Measurements from ENCODE around the gene BRI3BP. TPM values are rescaled to one million over a fixed set of nuclear protein-coding genes. Genes with fewer than 3 reads are reported as not detected.
A peak's percentile ranks its signal among the peaks of the same experiment; 100 is the strongest.

The BRI3BP gene, protein sequence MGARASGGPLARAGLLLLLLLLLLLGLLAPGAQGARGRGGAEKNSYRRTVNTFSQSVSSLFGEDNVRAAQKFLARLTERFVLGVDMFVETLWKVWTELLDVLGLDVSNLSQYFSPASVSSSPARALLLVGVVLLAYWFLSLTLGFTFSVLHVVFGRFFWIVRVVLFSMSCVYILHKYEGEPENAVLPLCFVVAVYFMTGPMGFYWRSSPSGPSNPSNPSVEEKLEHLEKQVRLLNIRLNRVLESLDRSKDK
- total RNA-seq = 21.4 TPM

DNA sequence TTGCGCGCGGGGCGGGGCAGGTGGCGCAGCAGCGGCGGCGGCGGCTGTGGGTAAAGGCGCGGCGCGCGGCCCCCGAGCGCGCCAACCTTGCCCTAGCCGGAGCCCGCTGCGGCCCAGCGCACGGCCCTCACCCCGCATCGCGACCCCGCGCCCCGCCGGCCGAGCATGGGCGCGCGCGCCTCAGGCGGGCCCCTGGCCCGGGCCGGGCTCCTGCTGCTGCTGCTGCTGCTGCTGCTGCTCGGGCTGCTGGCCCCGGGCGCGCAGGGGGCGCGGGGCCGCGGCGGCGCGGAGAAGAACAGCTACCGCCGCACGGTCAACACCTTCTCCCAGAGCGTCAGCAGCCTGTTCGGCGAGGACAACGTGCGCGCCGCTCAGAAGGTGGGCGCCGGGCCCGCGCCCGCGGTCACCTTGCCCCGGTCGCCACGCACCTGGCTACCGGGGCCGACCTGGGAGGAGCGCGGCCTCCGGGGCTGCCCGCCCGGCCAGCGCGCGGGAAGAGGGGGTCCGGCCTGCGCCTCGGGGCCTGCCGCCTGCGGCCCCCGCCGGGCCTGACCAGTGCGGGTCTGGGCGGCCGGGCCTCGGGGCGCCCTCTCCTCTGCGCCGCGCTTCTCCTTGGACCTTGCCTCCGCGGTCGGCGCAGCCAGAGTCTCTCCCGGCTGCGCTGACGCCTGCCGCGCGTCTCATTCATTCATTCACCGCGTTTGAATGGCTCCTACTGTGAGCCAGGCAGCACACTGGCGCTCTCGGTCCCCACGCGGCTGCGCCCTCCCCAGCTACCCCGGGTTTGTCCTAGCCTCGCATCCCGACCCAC lies at the start of gene BRI3BP:
Gene BRI3BP, plus strand, starts transcription at position 20 of the 811 bp plus-strand sequence. Its CDS starts 146 bp downstream, at position 166.
- DNase-seq = peak; percentile 32

DNA sequence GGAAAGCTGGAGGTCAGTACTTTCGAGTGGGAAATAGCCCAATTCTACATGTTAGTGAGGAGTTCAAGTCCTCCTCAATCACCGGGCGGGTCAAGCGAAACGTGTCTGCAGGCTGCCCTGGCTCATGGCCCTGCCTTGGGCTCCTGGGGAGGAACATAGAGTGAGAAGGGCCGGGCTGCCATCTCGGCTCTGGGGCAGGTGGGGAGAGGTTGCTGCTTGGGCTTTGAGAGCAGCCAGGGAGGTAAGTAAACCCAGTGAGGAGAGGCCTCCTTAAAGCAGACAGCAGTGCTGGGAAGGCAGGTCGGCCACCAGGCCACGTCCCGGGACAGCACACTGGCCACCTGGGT lies 47.0 kb upstream of the BRI3BP start:
- no peak for DNase-seq

DNA sequence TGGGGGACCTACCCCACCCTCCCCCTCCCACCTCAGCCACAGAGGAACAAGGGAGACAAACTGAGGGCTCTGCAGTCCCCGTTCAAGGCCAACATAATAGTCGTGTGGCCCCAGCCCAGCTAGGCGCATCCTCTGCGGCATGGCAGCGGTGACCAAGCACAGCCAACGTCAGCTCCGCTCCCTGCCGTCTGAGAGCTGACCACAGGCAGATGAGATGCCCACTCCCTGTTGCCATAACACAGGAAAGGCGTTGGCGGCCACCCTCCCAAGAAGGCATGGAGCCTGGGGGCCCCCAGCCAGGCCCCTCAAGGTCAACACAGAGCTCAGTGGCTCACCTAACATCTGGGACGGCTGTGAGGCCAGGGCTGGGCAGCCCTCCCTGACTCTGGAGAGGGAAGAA lies 46.4 kb upstream of the BRI3BP start:
- DNase-seq = no peak

DNA sequence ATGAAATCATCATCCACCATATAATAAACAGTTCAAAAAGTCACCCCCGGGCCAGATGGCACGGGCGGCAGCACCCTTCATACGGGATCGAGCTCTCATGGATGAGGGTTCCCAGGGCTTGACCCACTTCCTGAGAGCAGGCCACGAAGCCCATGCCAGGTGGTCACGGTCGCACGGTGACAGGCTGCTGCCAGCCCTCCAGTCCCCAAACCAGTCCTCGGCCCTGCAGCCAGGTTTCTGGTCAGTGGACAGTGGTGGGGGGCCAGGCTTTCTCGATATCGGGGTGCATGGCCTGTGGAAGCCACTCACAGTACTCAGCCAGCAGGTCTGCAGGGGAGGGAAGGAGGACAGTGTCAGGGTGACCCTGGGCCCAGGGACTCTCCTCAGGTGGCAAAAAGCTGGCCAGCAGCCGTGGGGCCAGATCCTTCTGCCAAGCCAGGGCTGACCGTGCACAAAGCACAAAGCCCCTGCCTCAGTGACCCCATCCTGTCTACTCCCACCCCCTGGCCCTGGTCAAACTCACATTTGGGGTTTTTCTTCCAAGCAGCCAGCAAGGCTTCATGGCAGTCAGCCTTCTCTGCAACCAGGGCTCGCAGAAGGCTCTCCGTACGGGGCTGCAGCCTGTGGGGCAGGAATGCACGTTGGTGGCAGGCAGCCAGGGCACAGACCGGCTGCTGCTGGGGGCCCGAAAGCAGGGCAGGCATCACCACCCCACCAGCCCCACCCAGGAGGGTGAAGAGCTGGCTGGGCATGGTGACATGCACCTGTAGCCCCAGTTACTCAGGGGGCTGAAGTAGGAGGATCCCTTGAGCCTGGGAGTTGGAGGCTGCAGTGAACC lies 45.7 kb upstream of the BRI3BP start:
- DNase-seq = no peak

DNA sequence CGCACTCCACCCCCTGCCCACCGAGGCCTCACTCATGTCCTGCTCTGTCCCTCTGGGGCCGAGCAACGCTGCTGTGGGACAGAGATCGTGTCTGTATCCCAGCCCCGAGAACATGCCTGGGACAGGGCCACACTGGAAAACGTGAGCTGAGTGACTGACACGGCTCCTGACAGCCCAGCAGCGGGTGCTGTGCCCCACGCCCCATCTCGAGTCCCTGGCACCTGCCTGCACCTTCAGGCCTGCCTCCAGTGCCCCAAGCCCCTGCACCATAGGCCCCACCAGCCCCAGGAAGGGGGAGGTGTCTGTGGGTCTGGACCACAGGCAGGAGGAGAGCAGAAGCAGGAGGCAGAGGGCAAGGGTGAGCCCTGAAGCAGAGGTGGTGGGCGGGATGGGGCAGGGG lies 44.4 kb upstream of the BRI3BP start:
- no peak for DNase-seq

DNA sequence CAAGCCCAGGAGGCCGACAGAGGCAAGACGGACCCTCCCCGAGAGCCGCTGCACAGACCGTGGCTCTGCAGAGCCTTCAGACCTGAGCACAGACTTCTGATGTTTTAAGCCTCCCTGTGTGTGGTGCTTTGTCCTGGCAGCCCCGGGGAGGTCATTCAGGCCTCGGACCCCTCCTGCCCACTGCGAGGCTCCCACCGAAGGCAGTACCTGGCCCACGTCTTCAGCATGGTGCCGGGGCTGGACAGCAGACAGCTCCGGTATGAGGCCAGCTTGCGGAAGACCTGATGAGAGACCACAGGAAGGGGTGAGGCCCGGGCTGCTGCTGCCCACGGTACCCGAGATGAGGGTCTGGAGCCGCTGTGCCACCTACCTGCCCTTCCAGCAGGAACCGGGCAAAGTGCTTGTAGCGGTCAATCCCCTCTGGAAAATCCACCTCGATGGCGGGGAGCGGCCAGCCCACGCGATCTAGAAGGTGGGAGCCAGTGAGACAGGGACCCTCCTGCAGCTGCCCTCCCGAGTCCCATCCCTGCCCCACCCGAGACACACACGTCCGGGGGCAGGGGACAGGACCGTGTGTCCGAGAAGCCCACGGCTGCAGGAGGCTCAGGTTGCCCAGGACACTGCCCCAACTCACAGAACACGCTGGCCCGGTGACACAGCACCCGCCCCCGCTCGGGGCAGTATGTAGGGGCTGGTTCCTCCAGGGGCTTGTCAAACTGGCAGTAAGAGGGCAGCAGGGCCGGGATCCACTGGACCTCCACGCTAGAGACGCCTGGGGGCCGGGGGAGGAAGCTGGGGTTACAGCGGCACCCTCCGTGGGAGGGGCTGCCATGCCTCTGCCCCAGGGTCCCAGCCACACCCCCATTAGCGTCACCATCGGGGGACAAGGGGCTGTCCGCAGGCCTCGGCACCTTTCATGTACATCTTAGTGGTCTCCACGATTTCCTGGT lies 43.4 kb upstream of the BRI3BP start:
- DNase-seq = no peak

DNA sequence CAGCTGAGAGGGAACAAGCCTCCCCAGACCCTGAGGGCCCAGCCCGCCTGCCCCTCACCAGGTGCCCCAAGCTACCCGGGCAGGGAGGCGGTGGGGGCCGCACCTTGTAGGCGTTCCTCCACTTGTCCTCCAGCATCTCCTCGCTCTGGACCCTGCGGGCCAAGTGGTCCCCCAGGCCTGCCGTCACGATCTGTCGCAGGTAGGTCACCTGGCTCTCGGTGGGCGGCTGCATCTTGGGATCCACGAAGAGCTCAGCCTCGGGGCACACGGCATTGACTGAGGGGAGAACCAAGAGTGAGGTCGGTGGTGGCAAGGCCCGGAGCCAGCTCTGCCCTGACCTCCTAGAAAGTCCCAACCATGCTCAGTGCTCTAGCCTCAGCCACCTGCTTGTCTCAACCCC lies 41.1 kb upstream of the BRI3BP start:
- DNase-seq = no peak

DNA sequence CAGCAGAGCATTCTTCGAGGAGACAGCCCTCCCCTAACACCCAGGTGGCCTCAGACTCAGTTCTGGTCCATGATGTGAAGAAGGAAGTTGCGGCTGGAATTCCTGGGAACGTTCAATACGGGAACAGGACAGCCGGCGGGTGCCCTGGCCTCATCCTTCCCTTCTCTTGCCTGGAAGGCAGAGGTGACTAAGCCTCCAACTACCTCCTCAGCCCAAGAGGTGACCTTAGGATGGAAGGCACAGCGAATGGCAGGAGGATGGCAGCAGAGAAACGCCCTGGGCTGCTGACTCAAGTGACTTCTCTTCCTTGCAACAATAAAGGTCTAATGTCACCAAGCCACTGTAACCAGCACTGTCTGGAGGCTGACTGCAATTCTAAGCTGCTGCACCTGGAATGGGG lies 40.6 kb upstream of the BRI3BP start:
- no peak for DNase-seq

DNA sequence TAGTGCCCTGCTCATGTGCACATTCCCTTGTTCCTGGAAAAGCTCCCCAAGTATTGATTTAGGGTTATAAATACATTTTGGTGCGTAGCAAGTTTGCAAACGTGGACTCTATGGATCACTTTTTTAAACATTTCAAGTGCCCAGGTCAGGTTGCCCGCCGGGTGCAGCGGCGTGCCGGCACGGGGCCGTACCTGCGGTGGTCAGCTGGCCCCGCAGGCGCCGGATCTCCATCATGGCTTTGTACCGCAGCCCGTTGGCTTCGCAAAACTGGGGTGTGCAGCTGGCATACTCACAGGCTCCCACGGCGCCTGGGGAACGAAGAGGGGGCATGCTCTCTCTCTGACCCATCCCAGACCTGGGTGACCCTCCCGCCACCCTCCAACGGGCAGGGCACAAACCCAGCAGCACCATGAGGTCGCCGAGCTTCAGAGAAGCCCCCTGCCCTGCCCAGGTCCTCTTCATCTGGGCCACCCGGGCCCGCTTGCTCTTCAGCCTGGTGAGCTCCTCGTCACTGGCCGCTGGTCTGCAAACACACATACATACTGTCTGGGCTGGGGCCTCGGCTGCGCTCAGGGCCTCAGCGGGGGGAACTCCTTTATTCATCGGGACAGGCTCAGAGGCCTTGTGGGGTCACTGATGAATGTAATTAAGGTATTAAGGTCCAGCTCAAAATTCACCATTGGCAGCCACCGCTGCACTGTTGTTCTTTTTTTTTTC lies 39.6 kb upstream of the BRI3BP start:
- DNase-seq = no peak

DNA sequence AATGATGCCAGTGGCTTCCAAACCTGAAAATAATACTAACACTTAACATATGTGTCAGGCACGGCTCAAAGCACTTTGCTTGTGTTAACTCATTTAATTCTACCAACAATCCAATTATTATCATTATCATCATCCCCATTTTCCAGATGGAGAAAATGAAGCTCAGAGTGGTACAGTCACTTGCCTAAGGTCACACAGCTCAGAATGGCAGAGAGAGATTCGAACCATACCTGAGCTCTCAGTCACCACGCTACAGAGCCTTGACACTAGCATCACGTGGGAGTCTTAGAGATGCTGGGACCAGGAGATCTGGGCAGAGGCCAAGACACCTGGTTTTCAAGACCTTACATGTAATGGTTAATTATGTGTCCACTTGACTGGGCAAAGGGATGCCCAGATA lies 38.7 kb upstream of the BRI3BP start:
- DNase-seq = no peak

DNA sequence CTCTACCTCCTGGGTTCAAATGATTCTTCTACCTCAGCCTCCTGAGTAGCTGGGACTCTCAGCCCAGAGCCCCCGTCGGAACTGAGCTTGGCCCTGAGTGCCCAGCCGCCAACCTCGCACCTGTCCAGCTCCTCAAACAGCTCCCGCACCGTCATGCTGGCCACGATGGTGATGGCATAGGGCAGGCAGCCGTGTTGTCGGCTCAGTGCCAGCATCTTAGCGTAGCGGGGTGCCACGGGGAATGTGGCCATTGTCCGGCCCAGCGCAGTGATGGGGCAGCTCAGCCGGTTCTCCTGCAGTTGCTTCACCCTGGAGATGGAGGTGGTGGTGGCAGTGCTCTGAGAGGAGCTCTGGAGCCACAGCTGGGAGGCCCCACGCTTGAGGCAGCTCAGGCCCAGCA lies 36.9 kb upstream of the BRI3BP start:
- no peak for DNase-seq

DNA sequence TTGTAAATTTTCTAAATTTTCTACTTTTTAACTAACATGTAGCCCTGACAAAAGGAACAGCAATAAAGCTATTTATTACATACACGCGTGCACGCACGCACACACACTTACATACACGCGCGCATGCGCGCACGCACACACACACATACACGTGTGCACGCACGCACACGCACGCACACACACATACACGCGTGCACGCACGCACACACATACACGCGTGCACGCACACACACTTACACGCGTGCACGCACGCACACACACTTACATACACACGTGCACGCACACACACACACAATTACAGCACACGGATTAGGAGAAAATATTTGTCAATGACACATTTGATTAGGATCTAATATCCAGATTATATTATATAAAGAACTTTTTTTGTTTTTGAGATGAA lies 32.4 kb upstream of the BRI3BP start:
- no peak for DNase-seq

DNA sequence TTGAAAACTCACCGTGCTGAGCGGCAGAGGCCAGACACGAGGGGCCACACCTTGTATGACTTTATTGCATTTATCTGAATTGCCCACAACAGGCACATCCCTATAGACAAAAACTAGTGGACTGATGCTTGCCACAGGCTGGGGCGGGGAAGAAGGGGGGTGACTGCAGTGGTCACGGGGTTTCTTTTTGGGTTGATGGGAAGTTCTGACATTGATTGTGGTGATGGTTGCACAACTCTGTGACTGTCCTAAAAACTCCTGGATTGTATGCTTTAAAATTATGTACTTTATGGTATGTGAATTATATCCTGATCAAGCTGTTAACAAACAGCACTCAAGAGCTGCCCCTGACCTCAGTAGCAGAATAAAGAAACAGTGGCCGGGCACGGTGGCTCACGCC lies 30.2 kb upstream of the BRI3BP start:
- no peak for DNase-seq

DNA sequence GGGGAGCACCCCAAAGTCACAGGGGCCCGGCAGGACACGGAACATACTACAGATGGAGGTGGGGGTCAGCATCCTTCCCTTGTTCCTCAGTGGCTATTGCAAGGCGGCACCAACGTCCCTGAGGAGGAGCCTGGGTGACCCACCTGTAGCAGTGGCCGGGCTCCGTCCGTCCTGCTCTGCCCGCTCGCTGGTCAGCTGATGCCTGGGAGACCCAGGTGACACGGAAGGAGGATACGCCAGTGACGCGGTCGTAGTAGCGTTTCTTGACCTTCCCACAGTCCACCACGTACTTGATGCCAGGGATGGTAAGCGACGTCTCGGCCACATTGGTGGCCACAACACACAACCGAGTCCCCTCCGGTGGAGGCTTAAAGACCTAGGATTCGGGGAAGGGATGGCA lies 29.2 kb upstream of the BRI3BP start:
- no peak for DNase-seq

DNA sequence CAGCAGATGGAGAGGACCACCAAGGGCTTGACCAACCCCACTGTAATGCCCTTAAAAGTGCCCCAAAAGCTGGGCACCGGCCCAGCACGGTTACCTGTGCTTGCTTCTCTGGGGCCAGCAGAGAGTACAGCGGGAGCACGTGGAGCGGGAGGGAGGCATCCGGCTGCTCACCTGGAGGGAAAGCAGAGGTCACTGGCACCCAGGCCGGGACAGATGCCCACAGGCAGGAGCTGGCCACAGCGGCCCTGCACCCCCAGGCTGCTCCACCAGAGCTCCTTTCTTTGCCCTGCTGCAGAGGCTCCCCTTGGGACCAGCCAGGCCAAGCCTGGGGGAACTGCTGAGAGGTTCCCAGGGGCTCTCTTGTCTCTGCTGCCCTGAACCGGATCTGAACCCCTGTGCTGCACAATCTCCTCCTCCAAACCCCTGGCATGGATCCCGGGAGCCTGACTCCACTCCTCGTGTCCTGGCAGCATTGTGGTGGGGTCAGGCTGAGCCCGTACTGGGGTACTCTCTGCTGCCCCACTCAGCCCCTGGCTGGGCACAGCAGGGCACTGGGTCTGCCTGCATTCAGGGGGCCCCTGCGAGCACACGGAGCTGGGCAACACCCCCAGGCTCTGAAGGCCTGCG lies 28.5 kb upstream of the BRI3BP start:
- DNase-seq = no peak

DNA sequence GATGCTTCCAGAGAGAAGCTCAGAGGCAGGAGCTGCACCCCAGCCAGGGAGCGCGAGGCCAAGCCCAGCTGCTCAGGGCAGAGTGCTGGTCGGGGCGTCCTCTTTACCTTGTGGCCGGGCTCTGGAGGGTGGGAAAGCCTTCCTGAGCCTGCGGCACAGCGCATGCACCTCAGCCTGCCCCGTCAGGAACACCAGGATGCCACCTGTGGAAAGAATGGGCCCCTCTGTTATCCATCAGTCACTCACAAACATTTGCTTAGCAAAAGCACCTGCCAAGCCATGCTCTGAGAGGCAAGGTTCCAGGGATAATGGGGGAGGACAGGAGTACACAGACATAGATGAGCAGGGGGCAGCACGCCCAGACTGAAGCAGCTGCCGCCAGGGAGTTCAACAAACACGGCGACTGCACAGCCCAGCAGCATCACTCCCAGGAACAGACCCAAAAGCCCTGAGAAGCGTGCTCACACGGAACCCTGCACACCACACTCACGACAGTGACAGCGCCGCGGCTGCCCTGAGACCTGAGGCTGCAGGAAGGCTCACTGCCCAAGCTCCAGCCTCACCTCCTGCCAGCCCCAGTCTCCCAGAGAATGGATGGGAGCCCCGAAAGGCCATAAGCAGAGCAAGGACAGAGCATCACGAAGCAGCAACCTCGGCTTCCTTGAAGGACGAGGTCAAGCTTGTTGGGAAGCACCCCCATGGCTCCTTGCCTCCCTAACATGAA lies 26.3 kb upstream of the BRI3BP start:
- DNase-seq = no peak

DNA sequence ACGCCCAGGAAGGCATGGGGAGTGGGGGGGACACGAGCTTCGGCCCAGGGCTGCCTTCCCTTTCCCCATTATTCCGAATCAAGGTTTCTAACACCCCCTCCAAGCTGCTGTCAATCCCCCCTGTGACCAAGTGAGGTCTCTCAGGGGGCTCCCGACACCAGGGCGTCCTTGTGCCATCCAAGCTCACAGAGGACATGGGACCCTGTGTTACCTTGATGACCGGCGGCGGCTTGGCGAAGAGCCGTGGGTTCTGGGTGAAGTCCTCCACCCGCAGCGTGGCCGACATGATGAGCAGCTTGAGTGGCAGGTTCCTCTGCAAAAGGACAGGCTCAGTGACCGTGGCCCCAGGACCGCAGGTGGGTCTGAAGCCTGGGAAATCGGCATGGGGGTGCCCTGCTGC lies 24.8 kb upstream of the BRI3BP start:
- DNase-seq = no peak

DNA sequence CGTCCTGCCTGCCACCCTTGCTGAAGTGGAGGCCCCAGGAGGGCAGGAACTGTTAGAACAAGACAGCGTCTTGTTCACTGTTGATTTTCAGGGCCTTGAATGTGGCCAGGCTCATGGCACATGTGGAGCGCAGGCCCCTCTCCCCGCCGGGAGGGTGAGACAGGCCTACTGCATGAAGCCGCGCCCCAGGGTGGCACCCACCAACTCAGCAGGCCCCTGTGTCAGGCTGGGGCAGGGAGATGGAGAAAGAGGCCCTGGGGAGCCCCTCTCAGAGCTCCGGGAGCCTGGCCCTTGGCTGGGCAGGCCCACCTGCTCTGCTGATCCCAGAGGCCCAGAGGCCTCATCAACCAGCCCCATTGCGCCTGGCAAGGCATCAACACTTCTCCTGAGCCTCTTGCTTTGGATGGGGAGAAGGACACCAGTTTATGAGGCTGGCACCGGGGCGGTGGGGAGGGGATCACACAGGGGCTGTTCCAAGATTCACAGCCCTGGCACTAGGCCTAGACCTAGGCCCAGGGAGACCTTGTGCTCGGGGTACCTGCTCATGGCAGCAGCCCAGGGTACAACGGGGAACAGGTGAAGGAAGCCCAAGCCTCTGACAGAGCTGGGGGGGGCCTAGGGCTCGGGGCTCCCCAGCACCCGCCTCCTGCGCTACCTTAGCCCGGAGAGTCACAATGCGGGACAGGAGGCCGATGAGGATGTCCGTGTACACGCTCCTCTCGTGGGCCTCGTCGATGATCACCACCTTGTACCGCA lies 22.6 kb upstream of the BRI3BP start:
- no peak for DNase-seq

DNA sequence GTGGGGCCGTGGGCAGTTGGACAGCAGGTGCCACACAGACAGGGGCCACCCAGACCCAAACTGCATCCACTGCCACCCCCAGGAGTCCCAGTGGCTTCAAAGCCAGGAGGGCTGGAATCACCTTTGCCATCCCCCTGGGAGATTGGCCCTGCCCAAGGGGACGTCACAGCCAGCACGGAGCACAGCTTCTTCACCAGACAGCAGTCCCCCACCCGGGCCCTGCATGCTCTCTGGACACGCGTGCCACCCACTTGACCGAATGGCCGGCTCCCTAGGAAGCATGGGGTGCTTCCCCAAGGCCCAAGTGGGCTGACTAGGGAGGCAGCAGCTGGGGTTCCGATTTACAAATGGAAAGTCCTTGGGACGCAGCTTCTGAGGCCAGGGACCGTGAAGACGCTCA lies 21.8 kb upstream of the BRI3BP start:
- DNase-seq = no peak
